Tibial artery (tissue), 4 donors: Measurements from ENCODE around the gene RPRD1B.

Source experiments
- DNase-seq, 2 donors: peaks; one replicate each; pipeline ENCODE4 v3.0.0-alpha.2; 2019
- H3K27ac ChIP-seq, 2 donors: fragments of 200-600 bp; sonication (generic) in 1 of 2; 1 replicate in 1 of 2; 2 replicates in 1 of 2; pipeline ENCODE4 v1.5.1; 2018 to 2019; ENCODE audit warnings: mild to moderate bottlenecking in 1 of 2
- H3K27me3 ChIP-seq, 2 donors: fragments of 200-600 bp; sonication (generic) in 1 of 2; one replicate each; pipeline versions ENCODE4 v1.5.1 to v1.6.0; 2016 to 2019
- H3K36me3 ChIP-seq, 3 donors: fragments of 200-600 bp; sonication (generic) in 2 of 3; one replicate each; pipeline ENCODE4 v1.5.1; 2016 to 2019; ENCODE audit warnings: mild to moderate bottlenecking in 2 of 3
- H3K4me1 ChIP-seq, 4 donors: fragments of 200-600 bp; sonication (generic) in 2 of 4; 1 replicate in 3 of 4; 2 replicates in 1 of 4; pipeline ENCODE4 v1.5.1; 2016 to 2019
- H3K4me3 ChIP-seq, 2 donors: fragments of 200-600 bp; sonication (generic) in 1 of 2; 1 replicate in 1 of 2; 2 replicates in 1 of 2; pipeline ENCODE4 v1.5.1; 2018 to 2019; ENCODE audit warnings: mild to moderate bottlenecking in 2 of 2
- H3K9me3 ChIP-seq, 3 donors: fragments of 200-600 bp; sonication (generic) in 1 of 3; one replicate each; pipeline ENCODE4 v1.5.1; 2016 to 2019
- CTCF ChIP-seq, 2 experiments: fragments of 200-600 bp in 1 of 2; fragments of 450-650 bp in 1 of 2; IDR thresholded peaks; one replicate each; pipeline ENCODE4 v1.5.1; 2017 to 2019; ENCODE audit warnings: antibody characterized with exemption in 2 of 2, mild to moderate bottlenecking in 1 of 2, moderate library complexity in 1 of 2
- intact Hi-C: fragments of 100-400 bp; cut with DNase I; formaldehyde crosslinking; loops from one replicate; pipeline ENCODE4 v1.15.0; 2023; ENCODE audit warnings: low total_unique reads

RPRD1B gene

GRCh38 chr20:38033330-38034107 lies at the start of gene RPRD1B, which contains the start of gene TTI1:
RPRD1B (plus strand) TSS chr20:38033746; CDS start chr20:38033948, 202 bp downstream.
TTI1 (minus strand) TSS chr20:38033456; CDS start chr20:38013816, 19,640 bp downstream.
- H3K4me1 ChIP-seq: peaks cover 0 to 56% (median 34%) of the 10 kb centered on the region in 4 donors
- peak within 1 kb of the TSS; percentile 90 to 94 for H3K27ac ChIP-seq
- H3K36me3 ChIP-seq: peaks cover 0 to 3% (median 0%) of the 10 kb centered on the region in 3 donors
- DNase-seq: peak; percentile 88 to 95
- H3K4me3 ChIP-seq: peak within 1 kb of the TSS; percentile 90 to 95
- intact Hi-C loops: no loop called here
- H3K9me3 ChIP-seq: no peaks in the 10 kb centered on the region
- no peaks in the 10 kb centered on the region for H3K27me3 ChIP-seq
- TF ChIP-seq CTCF (IDR thresholded peaks at IDR 0.05): peak in 1 of 2 experiments; percentile 13

GRCh38 chr20:37984018-37984785 lies 49.3 kb upstream of the RPRD1B start:
- no peak for DNase-seq
- Histone ChIP-seq H3K27ac (no peak overlapping the region), H3K4me3 (no peak overlapping the region), H3K9me3 (no peaks in the 10 kb centered on the region), H3K4me1 (peaks cover 0 to 40% (median 35%) of the 10 kb centered on the region in 4 donors), H3K27me3 (no peaks in the 10 kb centered on the region), H3K36me3 (peaks cover 0 to 27% (median 22%) of the 10 kb centered on the region in 3 donors)
- intact Hi-C loops: no loop called here
- no peak for TF ChIP-seq CTCF (IDR thresholded peaks at IDR 0.05)

- Histone ChIP-seq H3K9me3 (no peaks in the 10 kb centered on the region), H3K4me3 (no peak overlapping the region), H3K27ac (peak overlapping the region; percentile 47 to 67), H3K27me3 (no peaks in the 10 kb centered on the region), H3K4me1 (peaks cover 0 to 40% (median 35%) of the 10 kb centered on the region in 4 donors), H3K36me3 (peaks cover 0 to 23% (median 22%) of the 10 kb centered on the region in 3 donors)
- peak in 1 of 2 donors; percentile 78 for DNase-seq
- intact Hi-C loops: no loop called here
- no peak for TF ChIP-seq CTCF (IDR thresholded peaks at IDR 0.05)
Measured at GRCh38 chr20:37986044-37986858, 47.3 kb upstream of the RPRD1B start.

GRCh38 chr20:37986873-37987601 lies 46.5 kb upstream of the RPRD1B start:
- Histone ChIP-seq H3K9me3 (no peaks in the 10 kb centered on the region), H3K4me1 (peaks cover 0 to 40% (median 35%) of the 10 kb centered on the region in 4 donors), H3K27me3 (no peaks in the 10 kb centered on the region), H3K27ac (peak overlapping the region; percentile 47 to 67), H3K4me3 (no peak overlapping the region), H3K36me3 (peaks cover 0 to 22% (median 16%) of the 10 kb centered on the region in 3 donors)
- intact Hi-C loops: no loop called here
- DNase-seq: peak; percentile 55 to 92
- TF ChIP-seq CTCF (IDR thresholded peaks at IDR 0.05): no peak
